A549 (cell line): ENCODE results near the gene TASP1. TPM values are rescaled to one million over a fixed set of nuclear protein-coding genes. Genes with fewer than 3 reads are reported as not detected.

ENCODE experiments used
- ATAC-seq, 2 experiments: fragments of 200-7000 bp in 1 of 2; fragments of >200 bp in 1 of 2; cut with Nextera tagmentation in 1 of 2; cut with Tn5 transposase in 1 of 2; 3 replicates each; pipeline versions ENCODE4 v1.8.0 to v1.9.1; 2018 to 2020; ENCODE audit warnings: mild to moderate bottlenecking in 1 of 2, moderate library complexity in 1 of 2
- CTCF ChIA-PET: fragments of 300-600 bp; sonication (Branson Sonifier 250); formaldehyde crosslinking; extraction: SDS; loops from one replicate; lab custom pipeline; 2021; ENCODE audit warnings: antibody characterized with exemption, inconsistent platforms; lab: Yijun Ruan, JAX
- POLR2A ChIA-PET: fragments of 350-600 bp; formaldehyde crosslinking; extraction: SDS; loops from one replicate; lab custom pipeline; 2021; ENCODE audit warnings: antibody characterized with exemption, inconsistent platforms; lab: Yijun Ruan, JAX
- DNase-seq, 2 experiments: peaks; one replicate each; pipeline versions ENCODE4 v3.0.0 to v3.0.0-alpha.2; 2011 to 2016; ENCODE audit warnings: low read depth in 1 of 2, low spot score in 1 of 2
- FAIRE-seq: peaks from 2 replicates; lab custom pipeline; 2011; peaks lifted over from hg19 to GRCh38; lab: Jason Lieb, UNC
- H3K27ac ChIP-seq, 2 experiments: fragments of >200 bp; sonication (Bioruptor Twin); formaldehyde crosslinking; 3 replicates each; pipeline ENCODE4 v1.5.1; 2016 to 2017
- H3K4me1 ChIP-seq: fragments of >200 bp; sonication (Bioruptor Twin); formaldehyde crosslinking; 3 replicates; pipeline ENCODE4 v1.6.1; 2016
- H3K4me2 ChIP-seq: fragments of >200 bp; sonication (Bioruptor Twin); formaldehyde crosslinking; 3 replicates; pipeline ENCODE4 v1.6.1; 2016
- H3K4me3 ChIP-seq: fragments of >200 bp; sonication (Bioruptor Twin); formaldehyde crosslinking; 3 replicates; pipeline ENCODE4 v1.5.1; 2016
- H3K9me3 ChIP-seq: fragments of >200 bp; sonication (Bioruptor Twin); formaldehyde crosslinking; 3 replicates; pipeline ENCODE4 v1.6.1; 2016
- FOSB ChIP-seq: fragments of 250-450 bp; sonication (Bioruptor Pico); IDR thresholded peaks from 2 replicates; pipeline ENCODE4 v1.5.0; 2020; ENCODE audit warnings: mild to moderate bottlenecking, moderate library complexity
- GATA3 ChIP-seq: IDR thresholded peaks from 2 replicates; pipeline ENCODE4 v1.6.1; 2012; ENCODE audit warnings: borderline replicate concordance
- HOXA7 ChIP-seq: fragments of 250-450 bp; sonication (Bioruptor Pico); IDR thresholded peaks from 2 replicates; pipeline ENCODE4 v1.5.0; 2020; ENCODE audit warnings: mild to moderate bottlenecking, moderate library complexity
- KDM1A ChIP-seq: fragments of 200-600 bp; sonication (generic); IDR thresholded peaks from 2 replicates; pipeline ENCODE4 v1.6.1; 2016; ENCODE audit warnings: low read depth, mild to moderate bottlenecking
- MAFK ChIP-seq: fragments of 450-650 bp; IDR thresholded peaks from 2 replicates; pipeline ENCODE4 v1.6.1; 2014; ENCODE audit not compliant: partially characterized antibody
- MAZ ChIP-seq: fragments of 150-350 bp; IDR thresholded peaks from 2 replicates; pipeline ENCODE4 v1.6.1; 2014; ENCODE audit warnings: antibody characterized with exemption, low read depth, low read length, borderline replicate concordance
- NFE2L2 ChIP-seq: fragments of 150-350 bp; conservative IDR thresholded peaks from 2 replicates; pipeline ENCODE4 v1.6.1; 2014; ENCODE audit warnings: low read length
- NPAS2 ChIP-seq: fragments of 250-450 bp; sonication (Bioruptor Pico); IDR thresholded peaks from 2 replicates; pipeline ENCODE4 v1.8.0; 2022; ENCODE audit warnings: mild to moderate bottlenecking, moderate library complexity, borderline replicate concordance
- PHF8 ChIP-seq: fragments of 200-600 bp; sonication (generic); IDR thresholded peaks from 2 replicates; pipeline ENCODE4 v1.6.1; 2016; ENCODE audit warnings: low read depth, mild to moderate bottlenecking, antibody characterized with exemption, moderate library complexity, borderline replicate concordance
- TFCP2L1 ChIP-seq: fragments of 250-450 bp; sonication (Bioruptor Pico); IDR thresholded peaks from 2 replicates; pipeline ENCODE4 v1.5.0; 2021; ENCODE audit warnings: mild to moderate bottlenecking
- ZFP36 ChIP-seq: fragments of 450-650 bp; IDR thresholded peaks from 2 replicates; pipeline ENCODE4 v1.6.1; 2014; ENCODE audit warnings: borderline replicate concordance; ENCODE audit not compliant: partially characterized antibody
- WGBS: methylation state at CpG from one replicate; pipeline ENCODE4 v1.1.6; 2017; ENCODE audit errors: missing lambda C conversion rate; 5-methylcytosine and 5-hydroxymethylcytosine counted together
- polyA plus RNA-seq, 4 experiments: library from polyadenylated mRNA; depleted of rRNA in 3 of 4; stranded (reverse); fragments of >200 nt; fragmentation: RNase III in 1 of 4; extraction: RNeasy Plus Mini Kit Qiagen cat#74134 plus additional on column Dnase treatment in 1 of 4; gene quantifications; 2 replicates in 3 of 4; 3 replicates in 1 of 4; pipeline ENCODE4 v1.2.3, GENCODE V29; 2011 to 2017
- TF ChIP-seq, protein P1 (sequence below): fragments of 450-650 bp; IDR thresholded peaks from 2 replicates; pipeline ENCODE4 v1.6.1; 2014; ENCODE audit warnings: antibody characterized with exemption
- TF ChIP-seq, protein P2 (sequence below): fragments of 250-450 bp; sonication (Bioruptor Pico); IDR thresholded peaks from 2 replicates; pipeline ENCODE4 v1.5.0; 2020; ENCODE audit warnings: low read depth, mild to moderate bottlenecking, moderate library complexity
- TF ChIP-seq, protein P3 (sequence below): fragments of >200 bp; sonication (Bioruptor Twin); formaldehyde crosslinking; IDR thresholded peaks from 2 replicates; pipeline ENCODE4 v1.6.1; 2016
- TF ChIP-seq, protein P4 (sequence below): IDR thresholded peaks from 2 replicates; pipeline ENCODE4 v1.6.1; 2012
- TF ChIP-seq, protein P5 (sequence below): IDR thresholded peaks from 2 replicates; pipeline ENCODE4 v1.6.1; 2012
- TF ChIP-seq, protein P6 (sequence below): fragments of 250-450 bp; sonication (Bioruptor Pico); IDR thresholded peaks from 2 replicates; pipeline ENCODE4 v1.5.0; 2021; ENCODE audit warnings: mild to moderate bottlenecking, moderate library complexity, borderline replicate concordance

The TASP1 gene
- polyA plus RNA-seq, 2 of the 4 experiments (the other 2 are of a cell fraction): 9.5 to 18.2 TPM

DNA sequence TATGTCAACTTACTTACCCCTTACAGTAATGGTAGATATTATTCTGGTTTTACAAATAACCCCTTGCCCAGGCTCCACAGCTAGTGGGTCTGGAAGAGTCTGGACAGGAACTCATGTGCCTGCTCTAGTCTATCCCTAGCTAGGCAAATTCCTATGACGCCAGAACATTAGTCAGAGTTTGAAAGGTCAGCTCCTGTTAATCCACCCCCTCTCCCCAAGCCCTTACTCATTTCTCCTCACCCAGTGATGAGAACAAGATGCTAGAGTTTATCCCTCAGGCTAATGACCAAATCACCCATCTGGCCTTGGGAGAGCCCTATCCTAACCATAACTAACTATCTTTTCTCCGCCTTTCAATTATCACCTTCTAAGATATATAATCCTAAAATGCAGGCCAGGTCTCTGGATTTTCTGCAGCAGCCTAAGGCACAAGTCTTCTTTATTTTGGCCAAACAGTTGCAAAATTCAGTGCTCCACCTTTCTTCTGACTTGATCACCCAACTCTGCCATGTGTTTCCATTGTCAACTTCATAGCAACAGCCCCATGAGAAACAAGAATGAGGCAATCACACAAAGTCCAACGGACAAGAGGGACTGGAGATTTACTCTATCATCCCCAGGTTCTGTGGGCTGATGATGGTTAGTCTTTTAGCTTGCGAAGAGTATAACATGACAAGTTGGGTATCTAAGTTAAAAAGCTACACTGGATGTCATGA lies 113.3 kb downstream of the TASP1 start (continued):
- TF ChIP-seq, protein P1, sequence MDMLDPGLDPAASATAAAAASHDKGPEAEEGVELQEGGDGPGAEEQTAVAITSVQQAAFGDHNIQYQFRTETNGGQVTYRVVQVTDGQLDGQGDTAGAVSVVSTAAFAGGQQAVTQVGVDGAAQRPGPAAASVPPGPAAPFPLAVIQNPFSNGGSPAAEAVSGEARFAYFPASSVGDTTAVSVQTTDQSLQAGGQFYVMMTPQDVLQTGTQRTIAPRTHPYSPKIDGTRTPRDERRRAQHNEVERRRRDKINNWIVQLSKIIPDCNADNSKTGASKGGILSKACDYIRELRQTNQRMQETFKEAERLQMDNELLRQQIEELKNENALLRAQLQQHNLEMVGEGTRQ: no peak

DNA sequence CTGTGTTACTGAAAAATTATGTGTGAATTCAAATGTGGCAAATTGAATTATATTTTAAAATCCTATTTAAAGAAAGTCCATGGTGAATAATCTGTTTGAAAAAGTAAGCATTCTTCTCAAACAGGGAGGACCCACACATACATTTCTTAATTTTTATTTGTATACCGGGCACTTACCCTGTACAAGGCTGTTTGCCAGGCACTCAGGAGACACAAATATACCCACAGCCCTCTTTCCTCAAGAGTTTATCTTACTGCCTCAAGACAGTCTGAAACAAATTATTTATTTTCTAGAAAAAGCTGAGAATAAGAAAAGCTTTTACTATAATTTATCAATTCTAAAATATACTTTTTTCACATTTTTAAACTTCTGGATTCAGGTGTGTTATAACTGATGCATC lies 114.4 kb downstream of the TASP1 start:
- POLR2A ChIA-PET: no interaction called here
- H3K4me1 ChIP-seq: peaks cover 22% of the 10 kb centered on the region
- no peaks in the 10 kb centered on the region for H3K9me3 ChIP-seq
- FAIRE-seq (no peak), DNase-seq (no peak), ATAC-seq (no peak)
- CTCF ChIA-PET: interaction anchor here (1.0 to 2.2 kb wide), 4 partner anchors 10 to 200 kb away, joined by 3 to 12 read pairs (median 5); no protein-coding TSS in a partner anchor
- peak overlapping the region; percentile 61; the same call in 1 of the 3 replicates for H3K4me2 ChIP-seq
- H3K4me3 ChIP-seq: no peak overlapping the region
- peak overlapping the region; percentile 66 to 81 for H3K27ac ChIP-seq
- no peak for TF ChIP-seq FOSB (CRISPR knock-in tag)
- TF ChIP-seq, protein P2, sequence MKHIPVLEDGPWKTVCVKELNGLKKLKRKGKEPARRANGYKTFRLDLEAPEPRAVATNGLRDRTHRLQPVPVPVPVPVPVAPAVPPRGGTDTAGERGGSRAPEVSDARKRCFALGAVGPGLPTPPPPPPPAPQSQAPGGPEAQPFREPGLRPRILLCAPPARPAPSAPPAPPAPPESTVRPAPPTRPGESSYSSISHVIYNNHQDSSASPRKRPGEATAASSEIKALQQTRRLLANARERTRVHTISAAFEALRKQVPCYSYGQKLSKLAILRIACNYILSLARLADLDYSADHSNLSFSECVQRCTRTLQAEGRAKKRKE (CRISPR knock-in tag): no peak
- no peak for TF ChIP-seq ZFP36
- TF ChIP-seq HOXA7 (CRISPR knock-in tag): no peak
- TF ChIP-seq NPAS2 (CRISPR knock-in tag): no peak
- no peak for TF ChIP-seq MAFK
- TF ChIP-seq, protein P3, sequence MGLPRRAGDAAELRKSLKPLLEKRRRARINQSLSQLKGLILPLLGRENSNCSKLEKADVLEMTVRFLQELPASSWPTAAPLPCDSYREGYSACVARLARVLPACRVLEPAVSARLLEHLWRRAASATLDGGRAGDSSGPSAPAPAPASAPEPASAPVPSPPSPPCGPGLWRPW: no peak
- no peak for TF ChIP-seq PHF8
- no peak for TF ChIP-seq GATA3
- WGBS: 91% methylated on average over 1 of the region's 1 CpG

DNA sequence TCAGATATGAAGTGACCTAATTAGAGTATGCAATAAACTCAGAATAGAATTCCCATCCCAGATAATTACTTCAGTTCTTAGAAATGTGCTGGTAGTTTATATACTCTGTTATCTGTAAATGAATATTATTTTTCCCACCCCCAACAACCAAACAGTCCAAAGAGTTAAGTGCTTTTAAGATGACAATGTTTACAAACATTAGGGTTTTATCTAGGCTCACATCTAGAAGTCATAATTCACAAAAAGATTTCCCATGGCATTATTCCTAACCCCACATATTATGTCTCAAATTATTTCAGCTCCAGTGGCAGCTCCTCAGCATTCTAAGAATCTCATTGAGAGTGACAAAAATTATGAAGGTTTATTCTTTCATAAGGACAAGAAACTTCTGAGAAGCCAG lies 120.9 kb downstream of the TASP1 start:
- Histone ChIP-seq H3K4me3 (no peak overlapping the region), H3K4me2 (no peak overlapping the region), H3K27ac (no peak overlapping the region), H3K4me1 (peaks cover 12% of the 10 kb centered on the region; the same call in 2 of the 3 replicates), H3K9me3 (peaks cover 5% of the 10 kb centered on the region; the same call in 2 of the 3 replicates)
- ATAC-seq (no peak), DNase-seq (no peak), FAIRE-seq (peak; percentile 7)
- POLR2A ChIA-PET: no interaction called here
- CTCF ChIA-PET: interaction anchor here (1.4 kb wide), 1 partner anchor 13 kb away, joined by 3 read pairs; no protein-coding TSS in a partner anchor
- TF ChIP-seq, protein P4, sequence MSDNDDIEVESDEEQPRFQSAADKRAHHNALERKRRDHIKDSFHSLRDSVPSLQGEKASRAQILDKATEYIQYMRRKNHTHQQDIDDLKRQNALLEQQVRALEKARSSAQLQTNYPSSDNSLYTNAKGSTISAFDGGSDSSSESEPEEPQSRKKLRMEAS: no peak
- TF ChIP-seq MAZ (no peak), NFE2L2 (no peak), TFCP2L1 (CRISPR knock-in tag) (no peak), FOSB (CRISPR knock-in tag) (no peak), KDM1A (no peak)
- TF ChIP-seq, protein P5, sequence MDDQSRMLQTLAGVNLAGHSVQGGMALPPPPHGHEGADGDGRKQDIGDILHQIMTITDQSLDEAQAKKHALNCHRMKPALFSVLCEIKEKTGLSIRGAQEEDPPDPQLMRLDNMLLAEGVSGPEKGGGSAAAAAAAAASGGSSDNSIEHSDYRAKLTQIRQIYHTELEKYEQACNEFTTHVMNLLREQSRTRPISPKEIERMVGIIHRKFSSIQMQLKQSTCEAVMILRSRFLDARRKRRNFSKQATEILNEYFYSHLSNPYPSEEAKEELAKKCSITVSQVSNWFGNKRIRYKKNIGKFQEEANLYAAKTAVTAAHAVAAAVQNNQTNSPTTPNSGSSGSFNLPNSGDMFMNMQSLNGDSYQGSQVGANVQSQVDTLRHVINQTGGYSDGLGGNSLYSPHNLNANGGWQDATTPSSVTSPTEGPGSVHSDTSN: no peak
- TF ChIP-seq, protein P2 (CRISPR knock-in tag): no peak
- TF ChIP-seq, protein P6, sequence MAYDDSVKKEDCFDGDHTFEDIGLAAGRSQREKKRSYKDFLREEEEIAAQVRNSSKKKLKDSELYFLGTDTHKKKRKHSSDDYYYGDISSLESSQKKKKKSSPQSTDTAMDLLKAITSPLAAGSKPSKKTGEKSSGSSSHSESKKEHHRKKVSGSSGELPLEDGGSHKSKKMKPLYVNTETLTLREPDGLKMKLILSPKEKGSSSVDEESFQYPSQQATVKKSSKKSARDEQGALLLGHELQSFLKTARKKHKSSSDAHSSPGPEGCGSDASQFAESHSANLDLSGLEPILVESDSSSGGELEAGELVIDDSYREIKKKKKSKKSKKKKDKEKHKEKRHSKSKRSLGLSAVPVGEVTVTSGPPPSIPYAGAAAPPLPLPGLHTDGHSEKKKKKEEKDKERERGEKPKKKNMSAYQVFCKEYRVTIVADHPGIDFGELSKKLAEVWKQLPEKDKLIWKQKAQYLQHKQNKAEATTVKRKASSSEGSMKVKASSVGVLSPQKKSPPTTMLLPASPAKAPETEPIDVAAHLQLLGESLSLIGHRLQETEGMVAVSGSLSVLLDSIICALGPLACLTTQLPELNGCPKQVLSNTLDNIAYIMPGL (CRISPR knock-in tag): no peak
